Measurements from ENCODE around the gene ZMIZ1. TPM values are rescaled to one million over a fixed set of nuclear protein-coding genes. Genes with fewer than 3 reads are reported as not detected.

ZMIZ1 gene
- polyA plus RNA-seq, 1 experiment, result 7.6 TPM

DNA sequence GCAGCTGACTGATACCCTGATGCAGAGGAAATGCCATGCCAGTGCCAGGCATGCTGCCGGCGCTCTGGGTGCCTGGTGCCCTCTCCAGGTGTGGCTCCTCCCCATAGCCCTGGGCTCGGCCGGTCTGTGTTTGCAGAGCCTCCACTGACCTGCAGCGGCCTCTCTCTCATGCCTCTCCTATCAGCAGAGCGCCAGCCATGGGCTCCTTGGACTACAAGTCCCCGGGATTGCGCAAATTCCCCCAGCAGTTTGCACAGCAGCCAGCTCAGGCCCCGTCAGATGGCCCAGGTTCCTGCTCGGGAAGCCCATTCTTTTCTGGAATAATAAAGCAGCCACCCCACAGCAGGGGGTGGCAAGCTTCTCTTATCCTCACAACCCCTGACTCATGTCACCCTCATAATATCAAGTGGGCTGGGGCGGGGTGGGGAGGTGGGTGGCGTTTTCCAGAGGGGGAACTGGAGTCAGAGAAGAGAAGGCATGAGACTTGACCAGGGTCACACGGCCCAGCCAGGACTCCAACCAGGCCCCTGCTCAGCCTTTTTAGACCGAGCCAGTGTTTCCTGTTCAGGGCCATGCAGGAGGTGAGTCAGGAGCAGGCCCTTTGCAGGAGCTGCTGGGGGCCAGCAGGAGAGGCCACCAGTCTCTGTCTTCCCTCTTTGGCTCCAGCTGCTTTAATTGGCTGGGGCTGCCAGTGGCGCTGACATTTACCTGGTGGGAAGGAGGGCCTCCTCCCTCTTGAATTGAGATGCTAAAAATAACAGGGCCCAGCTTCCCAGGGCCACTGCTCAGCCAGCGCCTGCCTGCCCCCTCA is 58.6 kb downstream of the ZMIZ1 start:
- ChIA-PET POLR2A (interaction anchor here (0.9 kb wide), 1 partner anchor 10 kb away, joined by 5 read pairs; no protein-coding TSS in a partner anchor), CTCF (interaction anchor here (0.6 to 1.3 kb wide), 4 partner anchors 9 to 67 kb away, joined by 3 to 8 read pairs (median 4); no protein-coding TSS in a partner anchor)
- H3K27me3 ChIP-seq (ENCODE audit: control insufficient read depth, insufficient read depth, low read length), result no peaks in the 10 kb centered on the region
- peak overlapping the region; percentile 52 for H3K27ac ChIP-seq (ENCODE audit: low read depth, low read length)
- no peak overlapping the region for H3K4me3 ChIP-seq (ENCODE audit: low read depth, low read length)
- DNase-seq (ENCODE audit: low read depth, low spot score), result no peak
- H3K9me3 ChIP-seq (ENCODE audit: control insufficient read depth, insufficient read depth, low read length), result no peaks in the 10 kb centered on the region
- TF ChIP-seq, protein P1, sequence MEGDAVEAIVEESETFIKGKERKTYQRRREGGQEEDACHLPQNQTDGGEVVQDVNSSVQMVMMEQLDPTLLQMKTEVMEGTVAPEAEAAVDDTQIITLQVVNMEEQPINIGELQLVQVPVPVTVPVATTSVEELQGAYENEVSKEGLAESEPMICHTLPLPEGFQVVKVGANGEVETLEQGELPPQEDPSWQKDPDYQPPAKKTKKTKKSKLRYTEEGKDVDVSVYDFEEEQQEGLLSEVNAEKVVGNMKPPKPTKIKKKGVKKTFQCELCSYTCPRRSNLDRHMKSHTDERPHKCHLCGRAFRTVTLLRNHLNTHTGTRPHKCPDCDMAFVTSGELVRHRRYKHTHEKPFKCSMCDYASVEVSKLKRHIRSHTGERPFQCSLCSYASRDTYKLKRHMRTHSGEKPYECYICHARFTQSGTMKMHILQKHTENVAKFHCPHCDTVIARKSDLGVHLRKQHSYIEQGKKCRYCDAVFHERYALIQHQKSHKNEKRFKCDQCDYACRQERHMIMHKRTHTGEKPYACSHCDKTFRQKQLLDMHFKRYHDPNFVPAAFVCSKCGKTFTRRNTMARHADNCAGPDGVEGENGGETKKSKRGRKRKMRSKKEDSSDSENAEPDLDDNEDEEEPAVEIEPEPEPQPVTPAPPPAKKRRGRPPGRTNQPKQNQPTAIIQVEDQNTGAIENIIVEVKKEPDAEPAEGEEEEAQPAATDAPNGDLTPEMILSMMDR (IDR thresholded peaks at IDR 0.05; ENCODE audit: low read depth, low read length), result no peak

DNA sequence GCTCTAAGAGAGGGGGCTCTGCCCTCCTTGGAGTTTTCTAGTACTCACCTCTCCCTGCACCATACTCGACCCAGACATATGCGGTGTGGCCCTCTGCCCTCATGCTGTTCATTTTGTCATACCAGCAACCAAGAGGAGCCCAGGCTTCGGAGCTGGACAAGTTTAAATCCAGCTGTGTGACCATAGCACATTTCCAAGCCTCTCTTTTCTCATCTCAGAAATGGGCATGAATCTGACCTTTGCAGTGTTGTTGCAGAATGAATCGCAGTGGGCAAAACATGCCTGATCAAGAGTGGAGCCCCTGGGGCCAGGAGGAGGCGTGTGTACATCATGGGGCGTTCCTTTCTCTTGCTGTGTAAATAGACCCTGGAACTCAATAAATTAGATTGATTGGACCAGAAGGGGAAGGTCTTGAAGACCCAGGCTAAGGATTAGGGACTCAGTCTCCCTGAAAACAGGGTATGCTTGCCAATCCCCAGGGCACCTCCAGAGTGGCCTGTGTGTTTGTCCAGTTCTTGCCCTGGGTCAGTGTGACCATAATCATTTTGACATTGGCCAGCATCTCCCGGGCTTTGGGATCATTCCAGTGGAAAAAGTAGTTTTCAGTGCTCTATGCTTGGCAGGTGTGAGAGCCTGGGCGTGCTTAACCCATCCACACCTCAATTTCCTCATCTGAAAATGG is 59.6 kb downstream of the ZMIZ1 start:
- peak overlapping the region; percentile 47 for H3K27ac ChIP-seq (ENCODE audit: low read depth, low read length)
- TF ChIP-seq, protein P1 (IDR thresholded peaks at IDR 0.05; ENCODE audit: low read depth, low read length), result no peak
- no peaks in the 10 kb centered on the region for H3K9me3 ChIP-seq (ENCODE audit: control insufficient read depth, insufficient read depth, low read length)
- DNase-seq (ENCODE audit: low read depth, low spot score), result no peak
- ChIA-PET POLR2A (interaction anchor here (0.9 kb wide), 1 partner anchor 9 kb away, joined by 5 read pairs; no protein-coding TSS in a partner anchor), CTCF (interaction anchor here (1.1 kb wide), 1 partner anchor 66 kb away, joined by 4 read pairs; no protein-coding TSS in a partner anchor)
- H3K27me3 ChIP-seq (ENCODE audit: control insufficient read depth, insufficient read depth, low read length), result no peaks in the 10 kb centered on the region
- H3K4me3 ChIP-seq (ENCODE audit: low read depth, low read length), result no peak overlapping the region

DNA sequence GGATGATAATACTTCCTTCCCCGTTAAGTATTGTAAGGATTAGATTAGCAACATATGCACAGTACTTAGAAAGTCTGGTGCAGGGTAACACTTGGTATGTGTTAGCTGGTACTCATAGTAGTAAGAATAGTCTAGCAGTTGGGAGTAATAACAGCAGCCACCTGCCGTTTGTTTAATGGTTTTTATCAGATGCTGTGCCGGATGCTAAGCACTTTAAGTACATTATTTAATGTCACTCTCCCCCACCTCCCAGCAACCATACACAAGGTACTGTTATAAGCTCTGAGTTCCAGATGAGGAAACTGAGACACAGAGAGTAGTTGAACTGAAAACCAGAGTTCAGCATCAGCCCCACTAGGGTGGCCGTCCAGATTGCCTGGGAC is 60.1 kb downstream of the ZMIZ1 start:
- Histone ChIP-seq H3K27me3 (ENCODE audit: control insufficient read depth, insufficient read depth, low read length) (no peaks in the 10 kb centered on the region), H3K9me3 (ENCODE audit: control insufficient read depth, insufficient read depth, low read length) (no peaks in the 10 kb centered on the region), H3K4me3 (ENCODE audit: low read depth, low read length) (no peak overlapping the region), H3K27ac (ENCODE audit: low read depth, low read length) (peak overlapping the region; percentile 39)
- POLR2A ChIA-PET, result no interaction called here
- TF ChIP-seq, protein P1 (IDR thresholded peaks at IDR 0.05; ENCODE audit: low read depth, low read length), result no peak
- DNase-seq (ENCODE audit: low read depth, low spot score), result no peak
- CTCF ChIA-PET, result interaction anchor here (0.7 kb wide), 2 partner anchors 10 to 66 kb away, joined by 3 to 4 read pairs; no protein-coding TSS in a partner anchor

DNA sequence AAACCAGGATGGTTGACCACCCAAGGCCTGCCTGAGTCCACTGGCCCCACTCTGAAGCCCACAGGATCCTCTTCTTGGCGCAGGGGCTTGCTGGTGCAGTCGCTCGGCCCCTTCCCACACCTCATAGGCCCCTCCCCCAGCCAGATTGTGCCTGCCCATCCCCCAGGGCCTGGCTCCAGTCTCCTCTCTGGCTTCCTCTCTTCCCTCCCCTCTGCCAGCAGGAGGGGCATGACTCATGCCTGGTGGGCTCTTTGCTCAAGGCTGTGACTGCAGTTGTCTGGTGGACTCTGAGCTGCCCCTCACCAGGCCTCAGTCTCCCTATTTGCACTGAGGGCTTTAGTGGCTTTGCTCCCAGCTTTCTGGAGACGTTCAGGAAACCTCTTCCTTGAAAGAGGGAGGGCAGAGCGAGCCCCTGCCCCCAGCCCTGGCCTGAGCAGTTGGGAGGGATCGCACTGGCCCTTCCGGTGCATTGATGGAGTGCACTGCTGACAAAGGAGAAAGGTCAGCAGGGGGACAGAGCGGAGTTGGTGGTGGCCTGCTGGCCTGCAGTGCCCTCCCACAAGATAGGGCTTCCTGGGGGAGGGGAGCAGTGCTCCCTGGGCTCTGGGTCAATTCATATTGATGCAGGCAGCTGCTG is 60.7 kb downstream of the ZMIZ1 start:
- H3K27ac ChIP-seq (ENCODE audit: low read depth, low read length), result peak overlapping the region; percentile 47
- CTCF ChIA-PET, result interaction anchor here (0.7 kb wide), 2 partner anchors 10 to 66 kb away, joined by 3 to 4 read pairs; no protein-coding TSS in a partner anchor

More for the DNA sequence above, 60.7 kb downstream of the ZMIZ1 start:
- Histone ChIP-seq H3K4me3 (ENCODE audit: low read depth, low read length) (no peak overlapping the region), H3K9me3 (ENCODE audit: control insufficient read depth, insufficient read depth, low read length) (no peaks in the 10 kb centered on the region), H3K27me3 (ENCODE audit: control insufficient read depth, insufficient read depth, low read length) (no peaks in the 10 kb centered on the region)
- TF ChIP-seq, protein P1 (IDR thresholded peaks at IDR 0.05; ENCODE audit: low read depth, low read length), result peak; percentile 25; the same call in 1 of the 2 replicates
- DNase-seq (ENCODE audit: low read depth, low spot score), result no peak
- POLR2A ChIA-PET, result interaction anchor here (1.3 kb wide), 1 partner anchor 66 kb away, joined by 3 read pairs; no protein-coding TSS in a partner anchor
